ENCODE results near the gene HIGD1C. TPM values are rescaled to one million over a fixed set of nuclear protein-coding genes. Genes with fewer than 3 reads are reported as not detected.

HIGD1C gene
- total and polyA plus RNA-seq, 4 donors, result not detected

DNA sequence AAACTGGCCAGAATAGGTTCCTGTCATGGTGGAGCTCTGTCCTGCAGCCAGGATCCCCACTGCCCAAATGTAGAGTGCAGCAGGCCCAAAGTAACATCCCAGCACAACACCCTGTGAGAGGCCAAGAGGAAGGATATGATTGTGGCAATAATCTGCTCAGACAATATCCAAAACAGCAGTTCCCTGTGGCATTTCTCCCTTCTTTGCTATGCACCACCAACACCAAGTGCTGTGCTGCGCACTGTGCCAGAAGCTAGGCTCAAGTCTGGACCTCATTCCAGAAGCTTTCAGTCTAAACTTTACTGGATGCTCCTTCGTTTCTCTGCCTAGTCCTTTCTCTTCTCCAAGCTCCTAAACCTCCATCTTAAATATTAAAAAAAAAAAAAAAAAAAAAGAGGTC, 40.5 kb downstream of the HIGD1C start:
- TF ChIP-seq YY1 (IDR thresholded peaks at IDR 0.05), result no peak
- no peak for TF ChIP-seq HNF4A (conservative IDR thresholded peaks at IDR 0.05)
- TF ChIP-seq TAF1 (conservative IDR thresholded peaks at IDR 0.05), result no peak
- TF ChIP-seq, protein P1, sequence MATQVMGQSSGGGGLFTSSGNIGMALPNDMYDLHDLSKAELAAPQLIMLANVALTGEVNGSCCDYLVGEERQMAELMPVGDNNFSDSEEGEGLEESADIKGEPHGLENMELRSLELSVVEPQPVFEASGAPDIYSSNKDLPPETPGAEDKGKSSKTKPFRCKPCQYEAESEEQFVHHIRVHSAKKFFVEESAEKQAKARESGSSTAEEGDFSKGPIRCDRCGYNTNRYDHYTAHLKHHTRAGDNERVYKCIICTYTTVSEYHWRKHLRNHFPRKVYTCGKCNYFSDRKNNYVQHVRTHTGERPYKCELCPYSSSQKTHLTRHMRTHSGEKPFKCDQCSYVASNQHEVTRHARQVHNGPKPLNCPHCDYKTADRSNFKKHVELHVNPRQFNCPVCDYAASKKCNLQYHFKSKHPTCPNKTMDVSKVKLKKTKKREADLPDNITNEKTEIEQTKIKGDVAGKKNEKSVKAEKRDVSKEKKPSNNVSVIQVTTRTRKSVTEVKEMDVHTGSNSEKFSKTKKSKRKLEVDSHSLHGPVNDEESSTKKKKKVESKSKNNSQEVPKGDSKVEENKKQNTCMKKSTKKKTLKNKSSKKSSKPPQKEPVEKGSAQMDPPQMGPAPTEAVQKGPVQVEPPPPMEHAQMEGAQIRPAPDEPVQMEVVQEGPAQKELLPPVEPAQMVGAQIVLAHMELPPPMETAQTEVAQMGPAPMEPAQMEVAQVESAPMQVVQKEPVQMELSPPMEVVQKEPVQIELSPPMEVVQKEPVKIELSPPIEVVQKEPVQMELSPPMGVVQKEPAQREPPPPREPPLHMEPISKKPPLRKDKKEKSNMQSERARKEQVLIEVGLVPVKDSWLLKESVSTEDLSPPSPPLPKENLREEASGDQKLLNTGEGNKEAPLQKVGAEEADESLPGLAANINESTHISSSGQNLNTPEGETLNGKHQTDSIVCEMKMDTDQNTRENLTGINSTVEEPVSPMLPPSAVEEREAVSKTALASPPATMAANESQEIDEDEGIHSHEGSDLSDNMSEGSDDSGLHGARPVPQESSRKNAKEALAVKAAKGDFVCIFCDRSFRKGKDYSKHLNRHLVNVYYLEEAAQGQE (IDR thresholded peaks at IDR 0.05), result no peak
- TF ChIP-seq NR2F2 (IDR thresholded peaks at IDR 0.05), result no peak
- no peak for TF ChIP-seq FOXA1 (IDR thresholded peaks at IDR 0.05)
- no peak for TF ChIP-seq RAD21 (IDR thresholded peaks at IDR 0.05)
- TF ChIP-seq, protein P2, sequence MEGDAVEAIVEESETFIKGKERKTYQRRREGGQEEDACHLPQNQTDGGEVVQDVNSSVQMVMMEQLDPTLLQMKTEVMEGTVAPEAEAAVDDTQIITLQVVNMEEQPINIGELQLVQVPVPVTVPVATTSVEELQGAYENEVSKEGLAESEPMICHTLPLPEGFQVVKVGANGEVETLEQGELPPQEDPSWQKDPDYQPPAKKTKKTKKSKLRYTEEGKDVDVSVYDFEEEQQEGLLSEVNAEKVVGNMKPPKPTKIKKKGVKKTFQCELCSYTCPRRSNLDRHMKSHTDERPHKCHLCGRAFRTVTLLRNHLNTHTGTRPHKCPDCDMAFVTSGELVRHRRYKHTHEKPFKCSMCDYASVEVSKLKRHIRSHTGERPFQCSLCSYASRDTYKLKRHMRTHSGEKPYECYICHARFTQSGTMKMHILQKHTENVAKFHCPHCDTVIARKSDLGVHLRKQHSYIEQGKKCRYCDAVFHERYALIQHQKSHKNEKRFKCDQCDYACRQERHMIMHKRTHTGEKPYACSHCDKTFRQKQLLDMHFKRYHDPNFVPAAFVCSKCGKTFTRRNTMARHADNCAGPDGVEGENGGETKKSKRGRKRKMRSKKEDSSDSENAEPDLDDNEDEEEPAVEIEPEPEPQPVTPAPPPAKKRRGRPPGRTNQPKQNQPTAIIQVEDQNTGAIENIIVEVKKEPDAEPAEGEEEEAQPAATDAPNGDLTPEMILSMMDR (IDR thresholded peaks at IDR 0.05; ENCODE audit: low read depth, low read length, missing input control), result no peak
- Histone ChIP-seq H3K4me1 (ENCODE audit: control insufficient read depth in 4 of 4, insufficient read depth in 4 of 4, low read length in 3 of 4) (no peaks in the 10 kb centered on the region), H3K36me3 (ENCODE audit: control insufficient read depth in 4 of 4, insufficient read depth in 3 of 4, low read depth in 1 of 4, low read length in 3 of 4) (peaks cover 6 to 60% (median 45%) of the 10 kb centered on the region in 4 donors), H3K4me3 (ENCODE audit: low read depth in 1 of 3, low read length in 3 of 3) (no peak overlapping the region), H3K9ac (ENCODE audit: low read depth in 1 of 2, low read length in 2 of 2) (no peak overlapping the region), H3K27me3 (ENCODE audit: control insufficient read depth in 4 of 4, insufficient read depth in 4 of 4, low read length in 3 of 4) (no peaks in the 10 kb centered on the region), H3K9me3 (ENCODE audit: control insufficient read depth in 4 of 4, low read length in 3 of 4) (no peaks in the 10 kb centered on the region), H3K27ac (ENCODE audit: low read depth in 1 of 2, low read length in 2 of 2) (no peak overlapping the region)
- 44% methylated on average over 2 of the region's 2 CpGs for WGBS
- no peak for DNase-seq (ENCODE audit: low spot score)

DNA sequence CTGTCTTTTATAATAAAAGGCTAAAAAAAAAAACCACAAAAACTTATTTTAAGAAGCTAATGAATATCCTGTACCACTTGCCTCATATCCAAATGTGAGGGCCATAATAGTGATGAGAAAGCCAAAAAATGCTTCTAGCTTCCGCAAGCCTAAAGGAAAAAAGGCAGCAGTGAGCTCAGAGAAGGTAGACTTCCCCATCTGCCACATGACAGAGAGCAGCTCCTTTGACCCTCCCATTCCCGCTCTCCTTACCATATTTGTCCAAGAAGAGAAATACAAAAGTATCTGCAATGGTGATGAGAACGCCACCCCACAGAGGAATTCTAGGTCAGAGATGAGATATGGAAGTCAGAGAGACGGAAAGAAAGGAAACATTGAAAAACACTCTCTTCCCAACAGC, 46.7 kb downstream of the HIGD1C start:
- H3K9me3 ChIP-seq (ENCODE audit: control insufficient read depth in 4 of 4, low read length in 3 of 4), result no peaks in the 10 kb centered on the region
- no peak for DNase-seq (ENCODE audit: low spot score)
- H3K9ac ChIP-seq (ENCODE audit: low read depth in 1 of 2, low read length in 2 of 2), result no peak overlapping the region
- peaks cover 8 to 42% (median 28%) of the 10 kb centered on the region in 4 donors for H3K36me3 ChIP-seq (ENCODE audit: control insufficient read depth in 4 of 4, insufficient read depth in 3 of 4, low read depth in 1 of 4, low read length in 3 of 4)
- WGBS, result 72% methylated on average over 4 of the region's 4 CpGs
- no peaks in the 10 kb centered on the region for H3K27me3 ChIP-seq (ENCODE audit: control insufficient read depth in 4 of 4, insufficient read depth in 4 of 4, low read length in 3 of 4)
- H3K4me1 ChIP-seq (ENCODE audit: control insufficient read depth in 4 of 4, insufficient read depth in 4 of 4, low read length in 3 of 4), result no peaks in the 10 kb centered on the region
- no peak overlapping the region for H3K4me3 ChIP-seq (ENCODE audit: low read depth in 1 of 3, low read length in 3 of 3)
- no peak overlapping the region for H3K27ac ChIP-seq (ENCODE audit: low read depth in 1 of 2, low read length in 2 of 2)
- TF ChIP-seq EGR1 (IDR thresholded peaks at IDR 0.05; ENCODE audit: low read depth in 2 of 2) (no peak), RAD21 (IDR thresholded peaks at IDR 0.05) (no peak)

DNA sequence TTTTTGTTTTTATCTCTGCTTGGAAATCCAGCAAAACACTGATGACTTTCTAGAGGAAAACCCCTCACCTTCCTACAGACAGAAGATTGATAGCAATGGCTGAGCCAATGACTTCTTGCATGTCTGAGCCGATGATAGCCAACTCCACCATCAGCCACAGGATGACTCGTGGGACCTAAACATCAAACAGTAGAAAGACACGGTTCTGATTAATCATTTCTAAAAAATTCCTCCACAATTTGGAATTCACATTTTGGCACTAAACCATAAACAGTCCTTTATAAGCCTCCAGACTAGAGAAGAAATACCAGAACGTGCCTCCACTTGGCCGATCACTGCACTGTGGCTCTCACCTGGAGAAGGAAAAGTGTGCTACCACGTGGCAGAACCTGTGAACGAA, 47.9 kb downstream of the HIGD1C start:
- no peak overlapping the region for H3K4me3 ChIP-seq (ENCODE audit: low read depth in 1 of 3, low read length in 3 of 3)
- no peaks in the 10 kb centered on the region for H3K9me3 ChIP-seq (ENCODE audit: control insufficient read depth in 4 of 4, low read length in 3 of 4)
- TF ChIP-seq FOXA2 (IDR thresholded peaks at IDR 0.05) (no peak), EGR1 (IDR thresholded peaks at IDR 0.05; ENCODE audit: low read depth in 2 of 2) (no peak), JUND (IDR thresholded peaks at IDR 0.05) (no peak), RAD21 (IDR thresholded peaks at IDR 0.05) (no peak), RXRA (IDR thresholded peaks at IDR 0.05) (no peak), FOXA1 (IDR thresholded peaks at IDR 0.05) (no peak), YY1 (IDR thresholded peaks at IDR 0.05) (no peak), HNF4A (conservative IDR thresholded peaks at IDR 0.05) (no peak), SP1 (IDR thresholded peaks at IDR 0.05) (no peak), GABPA (IDR thresholded peaks at IDR 0.05 in 1 of 2, conservative IDR thresholded peaks at IDR 0.05 in 1 of 2) (no peak), TAF1 (conservative IDR thresholded peaks at IDR 0.05) (no peak)
- TF ChIP-seq, protein P3, sequence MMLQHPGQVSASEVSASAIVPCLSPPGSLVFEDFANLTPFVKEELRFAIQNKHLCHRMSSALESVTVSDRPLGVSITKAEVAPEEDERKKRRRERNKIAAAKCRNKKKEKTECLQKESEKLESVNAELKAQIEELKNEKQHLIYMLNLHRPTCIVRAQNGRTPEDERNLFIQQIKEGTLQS (IDR thresholded peaks at IDR 0.05), result no peak
- TF ChIP-seq, protein P2 (IDR thresholded peaks at IDR 0.05; ENCODE audit: low read depth, low read length, missing input control), result no peak
- TF ChIP-seq, protein P1 (IDR thresholded peaks at IDR 0.05), result no peak
- peaks cover 8 to 45% (median 31%) of the 10 kb centered on the region in 4 donors for H3K36me3 ChIP-seq (ENCODE audit: control insufficient read depth in 4 of 4, insufficient read depth in 3 of 4, low read depth in 1 of 4, low read length in 3 of 4)
- H3K9ac ChIP-seq (ENCODE audit: low read depth in 1 of 2, low read length in 2 of 2), result no peak overlapping the region
- no peak for DNase-seq (ENCODE audit: low spot score)
- no peaks in the 10 kb centered on the region for H3K4me1 ChIP-seq (ENCODE audit: control insufficient read depth in 4 of 4, insufficient read depth in 4 of 4, low read length in 3 of 4)
- H3K27ac ChIP-seq (ENCODE audit: low read depth in 1 of 2, low read length in 2 of 2), result no peak overlapping the region
- 92% methylated on average over 7 of the region's 7 CpGs for WGBS
- H3K27me3 ChIP-seq (ENCODE audit: control insufficient read depth in 4 of 4, insufficient read depth in 4 of 4, low read length in 3 of 4), result no peaks in the 10 kb centered on the region
